Mucosa of descending colon (tissue), 3 donors: Measurements from ENCODE around the gene IFNA10. TPM values are rescaled to one million over a fixed set of nuclear protein-coding genes. Genes with fewer than 3 reads are reported as not detected.
"Not testable (repeated sequence)": the region's sequence is repeated elsewhere in the genome, so short reads cannot be mapped to it uniquely, and the experiment has no call there.

ENCODE experiments used
- ATAC-seq: fragments of 200-7000 bp; cut with Tn5 transposase; one replicate; pipeline ENCODE4 v1.9.1; 2020; ENCODE audit warnings: mild to moderate bottlenecking, moderate library complexity
- DNase-seq, 3 donors: peaks; one replicate each; pipeline ENCODE4 v3.0.0-alpha.2; 2020
- H3K36me3 ChIP-seq: fragments of 200-600 bp; one replicate; pipeline ENCODE4 v1.8.0; 2021; ENCODE audit warnings: low read depth, mild to moderate bottlenecking
- H3K4me1 ChIP-seq: fragments of 200-600 bp; one replicate; pipeline ENCODE4 v1.8.0; 2021; ENCODE audit warnings: low read depth, mild to moderate bottlenecking
- H3K4me3 ChIP-seq: fragments of 200-600 bp; one replicate; pipeline ENCODE4 v1.8.0; 2021; ENCODE audit warnings: mild to moderate bottlenecking
- H3K9me3 ChIP-seq: fragments of 200-600 bp; one replicate; pipeline ENCODE4 v1.8.0; 2021; ENCODE audit warnings: mild to moderate bottlenecking
- intact Hi-C, 2 donors: fragments of 100-400 bp; cut with DNase I in 1 of 2; cut with micrococcal nuclease in 1 of 2; formaldehyde crosslinking; loops; one replicate each; pipeline versions ENCODE4 v1.11.0 to v1.11.1; 2022; cut with DNase I, micrococcal nuclease
- total RNA-seq, 3 donors: library from RNA; stranded (reverse); fragmentation: NEBNext Ultra II Directional in 2 of 3; extraction: Animal tissue kit (Norgen Biotek cat#: 25700) in 2 of 3; gene quantifications; one replicate each; pipeline versions ENCODE4 v1.2.1 to v1.2.4, GENCODE V29; 2021 to 2023
- TF ChIP-seq, protein P1 (sequence below): fragments of 200-600 bp; IDR thresholded peaks from one replicate; pipeline ENCODE4 v1.8.0; 2022; ENCODE audit warnings: antibody characterized with exemption, mild to moderate bottlenecking
- donor health status: DM: no; HTN: no; CAD: no; lungs with moderate emphysema.
- donor health status: DM: no; HTN: no; CAD: no.
- donor health status: DM: no; HTN: yes; CAD: no.

The IFNA10 gene
- total RNA-seq, 3 donors from 2014 or later, result not detected

DNA sequence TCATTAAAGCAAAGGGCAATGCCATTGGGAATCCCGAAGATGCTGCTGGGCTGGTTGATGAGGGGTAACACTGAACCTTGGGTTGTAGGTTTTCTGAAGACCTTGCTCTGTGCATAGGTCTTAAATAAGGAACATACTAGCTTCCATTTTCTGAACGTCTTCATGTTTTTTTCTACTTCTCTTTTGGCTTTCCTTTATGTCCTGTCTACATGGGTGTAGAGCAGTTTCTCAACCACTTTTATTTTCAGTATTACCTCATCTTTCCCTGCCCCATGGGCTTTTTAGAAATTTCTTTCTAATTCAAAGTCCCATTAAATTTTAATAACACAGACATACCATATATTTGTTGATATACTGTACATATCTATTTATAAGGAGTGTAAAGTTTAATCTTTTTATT, 33.0 kb upstream of the IFNA10 start, which contains the start of gene IFNA14:
Gene IFNA14 (minus strand): TSS at position 95 of the 400 bp plus-strand sequence. CDS start 70 bp downstream, at position 25.
- H3K4me1 ChIP-seq, result no peaks in the 10 kb centered on the region
- H3K4me3 ChIP-seq, result no peak within 1 kb of the TSS
- ATAC-seq (no peak), DNase-seq (no peak)
- TF ChIP-seq, protein P1, sequence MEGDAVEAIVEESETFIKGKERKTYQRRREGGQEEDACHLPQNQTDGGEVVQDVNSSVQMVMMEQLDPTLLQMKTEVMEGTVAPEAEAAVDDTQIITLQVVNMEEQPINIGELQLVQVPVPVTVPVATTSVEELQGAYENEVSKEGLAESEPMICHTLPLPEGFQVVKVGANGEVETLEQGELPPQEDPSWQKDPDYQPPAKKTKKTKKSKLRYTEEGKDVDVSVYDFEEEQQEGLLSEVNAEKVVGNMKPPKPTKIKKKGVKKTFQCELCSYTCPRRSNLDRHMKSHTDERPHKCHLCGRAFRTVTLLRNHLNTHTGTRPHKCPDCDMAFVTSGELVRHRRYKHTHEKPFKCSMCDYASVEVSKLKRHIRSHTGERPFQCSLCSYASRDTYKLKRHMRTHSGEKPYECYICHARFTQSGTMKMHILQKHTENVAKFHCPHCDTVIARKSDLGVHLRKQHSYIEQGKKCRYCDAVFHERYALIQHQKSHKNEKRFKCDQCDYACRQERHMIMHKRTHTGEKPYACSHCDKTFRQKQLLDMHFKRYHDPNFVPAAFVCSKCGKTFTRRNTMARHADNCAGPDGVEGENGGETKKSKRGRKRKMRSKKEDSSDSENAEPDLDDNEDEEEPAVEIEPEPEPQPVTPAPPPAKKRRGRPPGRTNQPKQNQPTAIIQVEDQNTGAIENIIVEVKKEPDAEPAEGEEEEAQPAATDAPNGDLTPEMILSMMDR, result no peak
- intact Hi-C loops, result no loop called here
- H3K36me3 ChIP-seq, result no peaks in the 10 kb centered on the region
- no peaks in the 10 kb centered on the region for H3K9me3 ChIP-seq

DNA sequence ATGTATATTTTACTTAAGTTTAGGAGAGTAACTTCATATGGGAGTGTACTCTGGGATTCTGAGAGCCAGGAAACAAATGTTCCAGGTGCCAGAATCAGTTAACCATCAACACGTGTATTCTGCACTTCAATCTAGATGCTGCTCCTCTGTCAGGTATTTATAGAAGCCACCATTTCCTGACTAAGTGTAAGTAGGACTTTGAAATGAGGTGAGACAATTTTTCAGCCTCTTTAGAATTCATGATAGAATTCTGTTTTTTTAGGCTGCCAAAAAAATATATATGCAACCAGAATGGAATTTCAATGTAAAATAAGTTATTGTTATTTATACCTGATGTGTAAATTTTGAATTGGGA, 29.4 kb upstream of the IFNA10 start:
- intact Hi-C loops, DNase-seq, H3K36me3 ChIP-seq, ATAC-seq, H3K9me3 ChIP-seq, H3K4me1 ChIP-seq, H3K4me3 ChIP-seq: not testable (repeated sequence)

DNA sequence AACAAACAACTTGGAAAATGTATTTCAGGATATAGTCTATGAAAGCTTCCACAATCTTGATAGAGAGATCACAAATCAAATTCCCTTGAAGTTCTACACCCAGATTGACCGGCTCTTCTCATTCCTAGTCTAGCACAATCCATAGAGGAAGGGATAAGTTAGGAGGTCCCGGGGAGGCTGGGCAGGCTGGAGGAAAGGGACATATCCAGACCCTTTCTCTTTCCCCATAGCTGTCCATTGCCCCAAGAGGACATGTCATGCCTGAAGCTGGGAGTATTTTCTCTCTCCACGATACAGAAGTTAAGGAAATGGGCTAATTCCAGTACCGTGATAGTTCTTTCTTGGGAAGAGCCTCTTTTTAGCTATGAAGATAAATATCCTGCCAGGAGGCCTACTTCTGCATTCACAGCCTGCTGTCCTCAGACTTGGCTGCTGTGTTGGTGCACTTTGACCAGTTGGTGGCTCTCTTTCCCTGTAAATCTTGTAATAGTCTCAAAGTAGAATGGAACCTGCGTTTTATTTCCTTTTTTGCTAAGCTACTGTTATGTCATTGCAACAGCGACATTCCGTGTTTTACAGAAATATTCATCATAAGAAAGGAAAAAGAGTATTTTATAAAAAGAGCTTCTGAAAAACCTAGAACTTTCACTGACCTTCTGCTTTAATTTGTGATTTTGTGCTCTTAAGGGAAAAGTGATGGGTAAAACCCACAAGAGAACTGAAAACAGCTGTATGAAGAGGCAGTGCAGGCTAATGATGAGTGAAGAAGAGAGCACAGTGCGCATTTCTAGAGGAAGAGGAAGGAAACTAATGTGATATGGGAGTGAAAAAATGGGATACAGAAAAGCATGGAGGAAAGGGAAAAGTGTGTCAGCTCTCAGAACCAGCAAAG, 28.8 kb upstream of the IFNA10 start:
- ATAC-seq, result peak; percentile 67
- H3K36me3 ChIP-seq, H3K4me3 ChIP-seq, intact Hi-C loops, H3K9me3 ChIP-seq, H3K4me1 ChIP-seq: not testable (repeated sequence)
- peak in 1 of 3 donors; percentile 47 for DNase-seq

DNA sequence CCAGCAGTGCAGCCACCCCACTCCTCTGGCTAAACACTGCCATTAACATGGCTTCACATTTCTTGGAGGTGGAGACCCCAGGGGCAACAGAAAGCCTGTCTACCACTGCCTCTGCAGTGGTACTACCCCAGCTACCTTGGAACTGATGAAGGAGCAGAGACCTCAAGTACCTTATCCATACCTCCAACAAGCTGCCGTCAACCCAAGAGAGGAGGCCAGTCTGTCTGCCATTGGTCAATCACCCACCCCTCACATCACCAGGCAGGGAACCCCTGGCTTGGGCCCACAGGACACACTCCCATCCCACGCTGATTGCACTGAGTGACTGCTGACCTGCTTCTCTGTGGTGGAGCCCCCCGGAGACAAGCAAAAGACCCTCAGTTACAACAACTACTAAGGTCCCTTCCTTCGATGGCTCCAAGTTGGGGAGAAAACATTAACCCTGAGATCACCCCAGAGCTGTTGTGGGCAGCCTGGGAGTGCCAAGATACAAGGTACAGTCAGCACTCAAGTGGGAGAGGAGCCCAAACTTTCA, 27.3 kb upstream of the IFNA10 start:
- Histone ChIP-seq H3K4me1 (no peaks in the 10 kb centered on the region), H3K36me3 (no peaks in the 10 kb centered on the region), H3K4me3 (no peak overlapping the region), H3K9me3 (no peaks in the 10 kb centered on the region)
- intact Hi-C loops, result no loop called here
- ATAC-seq (no peak), DNase-seq (no peak)
- TF ChIP-seq, protein P1, result no peak

DNA sequence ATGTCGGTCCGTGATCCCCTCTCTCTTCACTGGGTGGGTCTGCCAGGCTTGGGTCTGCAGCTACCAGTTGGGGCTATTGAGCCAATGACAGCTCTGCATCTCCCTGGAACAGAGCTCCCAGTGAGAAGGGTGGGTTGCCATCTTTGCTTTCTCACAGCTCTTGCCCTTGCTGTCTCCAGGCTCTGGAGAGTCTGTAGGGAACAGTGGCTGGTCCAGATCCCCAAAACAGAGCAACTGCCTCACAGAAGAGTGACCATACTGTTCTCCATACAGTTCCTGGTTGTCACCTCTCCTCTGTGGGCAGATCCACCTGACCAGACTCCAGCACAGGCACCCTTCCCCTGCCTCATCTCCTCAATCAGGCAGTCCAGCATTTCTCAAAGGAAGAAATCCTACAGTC, 26.3 kb upstream of the IFNA10 start:
- no peak for ATAC-seq
- H3K36me3 ChIP-seq, result no peaks in the 10 kb centered on the region
- no peak for DNase-seq
- H3K4me3 ChIP-seq, result no peak overlapping the region
- no peaks in the 10 kb centered on the region for H3K4me1 ChIP-seq
- H3K9me3 ChIP-seq, result no peaks in the 10 kb centered on the region
- TF ChIP-seq, protein P1, result no peak
- intact Hi-C loops, result no loop called here

DNA sequence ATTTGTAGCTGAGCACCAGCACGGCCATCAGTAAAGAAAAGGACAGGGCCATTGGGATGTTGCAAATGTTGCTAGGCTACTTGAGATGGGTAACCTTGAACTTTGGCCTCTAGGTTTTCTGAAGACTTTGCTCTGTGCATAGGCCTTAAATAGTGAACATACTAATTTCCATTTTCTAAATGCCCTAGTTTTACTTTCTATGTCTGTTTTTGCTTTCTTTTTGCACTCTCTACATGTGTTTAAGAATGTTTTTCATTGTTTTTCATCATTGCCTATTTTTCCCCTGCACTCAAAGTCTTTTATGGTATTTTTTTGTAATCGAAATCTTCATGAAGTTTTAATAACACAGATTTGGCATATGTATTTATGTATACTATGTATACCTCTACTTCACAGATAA, 21.2 kb upstream of the IFNA10 start, which contains the start of gene IFNA17:
Gene IFNA17 (minus strand): TSS at position 101 of the 400 bp plus-strand sequence. CDS start 49 bp downstream, at position 52.
- intact Hi-C loops, result no loop called here
- ATAC-seq (no peak), DNase-seq (no peak)
- H3K4me3 ChIP-seq, result no peak within 1 kb of the TSS
- H3K9me3 ChIP-seq, result no peaks in the 10 kb centered on the region
- H3K36me3 ChIP-seq, result no peaks in the 10 kb centered on the region
- TF ChIP-seq, protein P1, result no peak
- no peaks in the 10 kb centered on the region for H3K4me1 ChIP-seq

DNA sequence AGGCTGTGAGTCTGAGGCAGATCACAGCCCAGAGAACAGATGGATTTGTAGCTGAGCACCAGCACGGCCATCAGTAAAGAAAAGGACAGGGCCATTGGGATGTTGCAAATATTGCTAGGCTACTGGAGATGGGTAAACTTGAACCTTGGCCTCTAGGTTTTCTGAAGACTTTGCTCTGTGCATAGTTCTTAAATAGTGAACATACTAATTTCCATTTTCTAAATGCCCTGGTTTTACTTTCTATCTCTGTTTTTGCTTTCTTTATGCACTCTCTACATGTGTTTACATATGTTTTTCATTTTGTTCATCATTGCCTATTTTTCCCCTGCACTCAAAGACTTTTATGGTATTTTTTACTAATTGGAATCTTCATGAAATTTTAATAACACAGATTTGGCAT, 10.3 kb upstream of the IFNA10 start, which contains the start of gene IFNA16:
Gene IFNA16 (minus strand): TSS at position 101 of the 400 bp plus-strand sequence. CDS start 6 bp downstream, at position 95.
- H3K4me1 ChIP-seq, DNase-seq, H3K4me3 ChIP-seq, H3K9me3 ChIP-seq, intact Hi-C loops, ATAC-seq, H3K36me3 ChIP-seq: not testable (repeated sequence)

DNA sequence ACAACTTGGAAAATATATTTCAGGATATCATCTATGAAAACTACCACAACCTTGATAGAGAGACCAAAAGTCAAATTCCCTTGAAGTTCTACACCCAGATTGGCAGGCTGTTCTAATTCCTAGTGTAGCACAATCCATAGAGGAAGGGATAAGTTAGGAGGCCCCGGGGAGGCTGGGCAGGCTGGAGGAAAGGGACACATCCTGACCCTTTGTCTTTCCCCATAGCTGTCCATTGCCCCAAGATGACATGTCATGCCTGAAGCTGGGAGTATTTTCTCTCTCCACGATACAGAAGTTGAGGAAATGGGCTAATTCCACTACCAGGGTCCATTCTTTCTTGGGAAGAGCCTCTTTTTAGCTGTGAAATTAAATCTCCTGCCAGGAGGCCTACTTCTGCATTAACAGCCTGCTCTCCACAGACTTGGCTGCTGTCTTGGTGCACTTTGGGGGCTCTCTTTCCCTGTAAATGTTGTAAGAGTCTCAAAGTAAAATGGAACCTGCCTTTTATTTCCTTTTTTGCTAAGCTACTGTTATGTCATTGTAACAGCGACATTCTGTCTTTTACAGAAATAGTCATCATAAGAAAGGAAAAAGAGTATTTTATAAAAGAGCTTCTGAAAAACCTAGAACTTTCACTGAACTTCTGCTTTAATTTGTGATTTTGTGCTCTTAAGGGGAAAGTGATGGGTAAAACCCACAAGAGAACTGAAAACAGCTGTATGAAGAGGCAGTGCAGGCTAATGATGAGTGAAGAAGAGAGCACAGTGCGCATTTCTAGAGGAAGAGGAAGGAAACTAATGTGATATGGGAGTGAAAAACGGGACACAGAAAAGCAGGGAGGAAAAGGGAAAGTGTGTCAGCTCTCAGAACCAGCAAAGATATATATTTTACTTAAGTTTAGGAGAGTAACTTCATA, 6.7 kb upstream of the IFNA10 start:
- DNase-seq, H3K9me3 ChIP-seq, intact Hi-C loops, H3K4me1 ChIP-seq, H3K4me3 ChIP-seq, H3K36me3 ChIP-seq, ATAC-seq: not testable (repeated sequence)

DNA sequence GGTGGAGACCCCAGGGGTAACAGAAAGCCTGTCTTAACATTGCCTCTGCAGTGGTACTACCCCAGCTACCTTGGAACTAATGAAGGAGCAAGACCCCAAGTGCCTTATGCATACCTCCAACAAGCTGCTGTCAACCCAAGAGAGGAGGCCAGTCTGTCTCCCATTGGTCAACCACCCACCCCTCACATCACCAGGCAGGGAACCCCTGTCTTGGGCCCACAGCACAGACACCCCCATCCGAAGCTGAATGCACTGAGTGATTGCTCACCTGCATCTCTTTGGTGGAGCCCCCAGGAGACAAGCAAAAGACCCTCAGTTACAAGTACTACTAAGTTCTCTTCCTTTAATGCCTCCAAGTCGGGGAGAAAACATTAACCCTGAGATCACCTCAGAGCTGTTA, 5.2 kb upstream of the IFNA10 start:
- intact Hi-C loops, DNase-seq, H3K4me3 ChIP-seq, ATAC-seq, H3K4me1 ChIP-seq, H3K9me3 ChIP-seq, H3K36me3 ChIP-seq: not testable (repeated sequence)
